Prostate gland (tissue), 2 donors: ENCODE measurements around the gene KLK1. TPM values are rescaled to one million over a fixed set of nuclear protein-coding genes. Genes with fewer than 3 reads are reported as not detected.

ENCODE experiments used
- DNase-seq: peaks from one replicate; pipeline ENCODE4 v3.0.0-alpha.2; 2019; ENCODE audit warnings: low spot score
- H3K27ac ChIP-seq, 2 donors: fragments of 200-600 bp; sonication (generic); 2 replicates each; pipeline ENCODE4 v1.5.1; 2017 to 2019
- H3K27me3 ChIP-seq: fragments of 200-600 bp; sonication (generic); replicated peaks from 2 replicates; pipeline ENCODE4 v1.5.1; 2019; ENCODE audit not compliant: insufficient read depth
- H3K36me3 ChIP-seq, 2 donors: fragments of 200-600 bp; sonication (generic); 1 replicate in 1 of 2; 2 replicates in 1 of 2; pipeline versions ENCODE4 v1.5.1 to v1.8.1; 2017 to 2019
- H3K4me1 ChIP-seq: fragments of 200-600 bp; sonication (generic); replicated peaks from 2 replicates; pipeline ENCODE4 v1.5.1; 2019
- H3K4me3 ChIP-seq, 2 donors: fragments of 200-600 bp; sonication (generic); 2 replicates each; pipeline ENCODE4 v1.5.1; 2017 to 2019
- H3K9me3 ChIP-seq: fragments of 200-600 bp; sonication (generic); 2 replicates; pipeline ENCODE4 v1.5.1; 2017
- POLR2A ChIP-seq: fragments of 450-650 bp; IDR thresholded peaks from one replicate; pipeline ENCODE4 v1.6.1; 2016; ENCODE audit warnings: antibody characterized with exemption, mild to moderate bottlenecking
- POLR2AphosphoS5 ChIP-seq: sonication (generic); formaldehyde crosslinking; IDR thresholded peaks from one replicate; pipeline ENCODE4 v1.6.1; 2017; ENCODE audit warnings: antibody characterized with exemption
- WGBS: methylation state at CpG from one replicate; pipeline ENCODE4 v1.1.5; 2018; 5-methylcytosine and 5-hydroxymethylcytosine counted together
- intact Hi-C: fragments of 100-400 bp; cut with DNase I; formaldehyde crosslinking; loops from one replicate; pipeline ENCODE4 v1.14.2; 2022
- total RNA-seq, 2 donors: library from RNA; depleted of rRNA; stranded (reverse); fragments of >200 nt; gene quantifications; one replicate each; pipeline ENCODE4 v1.1.0, GENCODE V29; 2016
- TF ChIP-seq, protein P1 (sequence below), 4 experiments: fragments of 200-600 bp in 2 of 4; fragments of 450-650 bp in 2 of 4; sonication (generic) in 2 of 4; IDR thresholded peaks; 1 replicate in 3 of 4; 2 replicates in 1 of 4; pipeline ENCODE4 v1.5.1; 2016 to 2019; ENCODE audit warnings: antibody characterized with exemption in 4 of 4, mild to moderate bottlenecking in 2 of 4, moderate library complexity in 2 of 4

The KLK1 gene
- total RNA-seq, 2 donors from 2014 or later, result 8.3 to 45.2 TPM

DNA sequence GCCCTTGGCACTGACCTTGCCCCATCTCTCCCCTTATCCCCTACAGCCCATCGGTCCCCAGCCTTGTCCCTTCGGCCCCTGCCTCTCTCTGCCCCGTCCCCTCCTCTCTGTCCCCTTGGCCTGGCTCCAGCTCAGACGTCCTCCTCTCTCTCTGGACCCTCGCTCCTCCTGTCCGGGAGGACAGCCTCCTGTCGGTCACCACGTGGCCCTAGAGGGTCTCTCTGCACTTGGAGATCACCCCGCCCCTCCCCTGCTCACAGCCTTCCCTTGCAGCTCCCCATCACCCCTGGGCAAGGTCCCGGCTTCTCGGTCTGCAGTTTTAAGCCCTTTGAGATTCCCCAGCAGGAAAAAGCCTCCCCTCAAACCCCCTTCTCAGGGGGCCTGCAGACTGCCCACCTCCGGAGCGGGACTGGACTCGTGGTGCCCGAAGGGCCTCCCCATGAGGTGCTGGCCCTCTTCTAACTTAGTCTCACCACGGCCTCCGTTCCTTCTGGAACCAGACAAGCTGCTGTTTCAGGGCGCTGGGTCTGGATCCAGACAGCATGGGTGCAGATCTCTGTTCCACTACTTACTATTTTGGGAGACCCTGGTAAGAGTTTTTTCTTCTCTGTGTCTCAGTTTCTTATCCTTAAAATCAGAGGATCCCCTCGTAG lies 13.1 kb upstream of the KLK1 start:
- H3K4me1 ChIP-seq, result peaks cover 8% of the 10 kb centered on the region
- no peaks in the 10 kb centered on the region for H3K27me3 ChIP-seq
- peak overlapping the region; percentile 92 for H3K27ac ChIP-seq
- H3K4me3 ChIP-seq, result peak overlapping the region; percentile 42 to 46
- no peak for DNase-seq
- WGBS, result 34% methylated on average over 19 of the region's 19 CpGs
- TF ChIP-seq, protein P1, sequence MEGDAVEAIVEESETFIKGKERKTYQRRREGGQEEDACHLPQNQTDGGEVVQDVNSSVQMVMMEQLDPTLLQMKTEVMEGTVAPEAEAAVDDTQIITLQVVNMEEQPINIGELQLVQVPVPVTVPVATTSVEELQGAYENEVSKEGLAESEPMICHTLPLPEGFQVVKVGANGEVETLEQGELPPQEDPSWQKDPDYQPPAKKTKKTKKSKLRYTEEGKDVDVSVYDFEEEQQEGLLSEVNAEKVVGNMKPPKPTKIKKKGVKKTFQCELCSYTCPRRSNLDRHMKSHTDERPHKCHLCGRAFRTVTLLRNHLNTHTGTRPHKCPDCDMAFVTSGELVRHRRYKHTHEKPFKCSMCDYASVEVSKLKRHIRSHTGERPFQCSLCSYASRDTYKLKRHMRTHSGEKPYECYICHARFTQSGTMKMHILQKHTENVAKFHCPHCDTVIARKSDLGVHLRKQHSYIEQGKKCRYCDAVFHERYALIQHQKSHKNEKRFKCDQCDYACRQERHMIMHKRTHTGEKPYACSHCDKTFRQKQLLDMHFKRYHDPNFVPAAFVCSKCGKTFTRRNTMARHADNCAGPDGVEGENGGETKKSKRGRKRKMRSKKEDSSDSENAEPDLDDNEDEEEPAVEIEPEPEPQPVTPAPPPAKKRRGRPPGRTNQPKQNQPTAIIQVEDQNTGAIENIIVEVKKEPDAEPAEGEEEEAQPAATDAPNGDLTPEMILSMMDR (IDR thresholded peaks at IDR 0.05), result no peak
- no peak for TF ChIP-seq POLR2AphosphoS5
- no peak for TF ChIP-seq POLR2A
- intact Hi-C loops, result no loop called here
- no peaks in the 10 kb centered on the region for H3K9me3 ChIP-seq
- H3K36me3 ChIP-seq, result no peaks in the 10 kb centered on the region

DNA sequence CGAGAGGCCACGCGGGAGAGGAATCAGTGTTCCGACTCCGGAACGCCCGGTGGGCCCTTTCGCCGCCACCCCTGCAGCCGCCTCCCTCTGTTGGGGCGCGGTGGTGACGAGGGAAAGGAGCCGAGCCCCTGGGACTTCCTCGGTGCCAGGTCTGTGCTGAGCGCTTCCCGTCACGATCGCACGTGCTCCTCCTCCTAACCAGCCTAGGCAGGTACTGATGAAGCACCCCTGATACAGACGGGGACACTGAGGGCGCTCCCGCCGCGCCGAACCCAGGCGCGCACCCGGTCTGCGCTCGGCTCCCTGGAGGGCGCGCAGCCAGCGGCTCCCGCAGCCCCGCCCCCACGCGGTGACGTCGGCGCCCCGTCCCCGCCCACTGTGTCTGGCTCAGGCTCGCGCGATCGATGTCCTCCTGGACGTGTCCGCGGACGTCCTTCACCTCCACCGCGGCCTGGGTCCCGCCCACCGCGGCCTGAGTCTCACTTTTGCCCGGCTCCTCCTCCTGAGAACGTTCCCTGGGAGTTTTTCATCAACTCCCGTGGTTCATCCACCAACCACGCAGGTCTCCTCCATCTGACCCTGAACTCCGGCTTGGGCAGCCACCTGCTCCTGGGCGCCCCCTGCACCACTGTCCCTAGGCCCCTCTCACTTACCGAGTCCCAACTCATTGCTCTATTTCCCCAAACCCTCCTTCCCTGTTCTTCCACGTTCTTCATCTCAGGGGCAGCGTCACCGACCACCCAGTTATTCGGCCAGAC lies 12.4 kb upstream of the KLK1 start:
- Histone ChIP-seq H3K27ac (peak overlapping the region; percentile 92), H3K4me1 (peaks cover 8% of the 10 kb centered on the region), H3K9me3 (no peaks in the 10 kb centered on the region), H3K36me3 (no peaks in the 10 kb centered on the region), H3K4me3 (peak overlapping the region; percentile 42 to 46), H3K27me3 (no peaks in the 10 kb centered on the region)
- intact Hi-C loops, result no loop called here
- peak; percentile 83 for DNase-seq
- WGBS, result 3% methylated on average over 61 of the region's 67 CpGs
- TF ChIP-seq POLR2A, result peak; percentile 80
- TF ChIP-seq, protein P1 (IDR thresholded peaks at IDR 0.05), result peak in 1 of 4 experiments; percentile 7
- peak; percentile 59 for TF ChIP-seq POLR2AphosphoS5

DNA sequence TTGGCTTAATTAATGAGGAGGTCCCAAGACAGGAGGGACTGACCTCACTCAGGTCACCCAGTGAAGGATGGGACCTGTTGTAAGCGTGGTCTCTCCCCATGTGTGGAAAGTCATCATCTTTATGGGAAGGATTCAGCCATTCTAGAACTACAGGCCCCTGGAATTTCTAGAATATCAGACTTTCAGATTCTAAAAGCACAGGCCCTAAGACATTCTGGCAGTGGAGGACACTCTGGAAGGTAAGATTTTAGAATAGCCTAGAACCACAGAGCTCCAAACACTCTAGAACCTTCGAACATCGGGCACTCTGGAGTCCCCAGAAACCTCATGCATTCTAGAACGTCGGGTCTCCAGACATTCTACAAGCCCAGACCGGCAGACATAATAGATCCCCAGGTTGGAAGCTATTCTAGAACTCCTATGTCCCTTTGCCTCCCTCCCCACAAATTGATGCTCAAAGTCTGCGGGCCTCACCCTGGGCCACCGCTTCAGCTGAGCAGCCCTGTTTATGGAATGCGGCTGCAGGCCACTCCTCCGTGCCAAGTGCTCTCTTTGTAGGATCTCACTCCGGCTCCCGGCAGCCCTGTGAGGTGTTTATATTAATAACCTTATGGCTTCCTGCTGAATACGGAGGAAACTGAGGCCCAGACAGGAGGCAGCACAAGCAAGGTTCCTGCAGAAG lies 11.7 kb upstream of the KLK1 start:
- peak overlapping the region; percentile 92 for H3K27ac ChIP-seq
- H3K27me3 ChIP-seq, result no peaks in the 10 kb centered on the region
- DNase-seq, result peak; percentile 33
- no peaks in the 10 kb centered on the region for H3K9me3 ChIP-seq
- TF ChIP-seq, protein P1 (IDR thresholded peaks at IDR 0.05), result no peak
- TF ChIP-seq POLR2A (no peak), POLR2AphosphoS5 (no peak)
- intact Hi-C loops, result no loop called here
- peaks cover 8% of the 10 kb centered on the region for H3K4me1 ChIP-seq
- H3K36me3 ChIP-seq, result no peaks in the 10 kb centered on the region
- H3K4me3 ChIP-seq, result peak overlapping the region; percentile 42 to 46
- 27% methylated on average over 13 of the region's 13 CpGs for WGBS

DNA sequence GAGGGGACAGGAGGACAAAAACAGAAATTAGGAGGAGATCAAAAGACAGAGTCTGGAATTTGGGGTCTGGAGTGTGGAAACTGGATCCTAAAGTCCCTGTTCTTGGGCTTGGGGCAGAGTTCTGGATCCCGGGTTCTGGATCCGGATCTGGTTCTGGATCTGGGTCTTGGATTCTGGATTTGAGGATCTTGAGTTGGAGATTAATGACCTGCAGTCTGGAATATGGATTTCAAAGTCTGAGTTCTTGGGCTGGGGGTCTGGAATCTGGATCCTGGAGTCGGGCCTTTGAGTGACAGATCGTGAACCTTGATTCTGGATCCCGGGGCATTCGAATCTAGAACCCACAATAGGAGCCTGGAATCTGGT lies 10.2 kb upstream of the KLK1 start:
- DNase-seq, result no peak
- no peak overlapping the region for H3K4me3 ChIP-seq
- H3K27me3 ChIP-seq, result no peaks in the 10 kb centered on the region
- no peak overlapping the region for H3K27ac ChIP-seq
- no peak for TF ChIP-seq POLR2AphosphoS5
- TF ChIP-seq, protein P1 (IDR thresholded peaks at IDR 0.05), result no peak
- TF ChIP-seq POLR2A, result no peak
- 91% methylated on average over 6 of the region's 6 CpGs for WGBS
- no peaks in the 10 kb centered on the region for H3K9me3 ChIP-seq
- peaks cover 8% of the 10 kb centered on the region for H3K4me1 ChIP-seq
- intact Hi-C loops, result no loop called here
- no peaks in the 10 kb centered on the region for H3K36me3 ChIP-seq
